ENCODE data around the gene DCAF8. TPM values are rescaled to one million over a fixed set of nuclear protein-coding genes. Genes with fewer than 3 reads are reported as not detected.

The DCAF8 gene
- total and polyA plus RNA-seq, 7 donors, result 28.2 to 184 (median 138) TPM

GRCh38 chr1:160219062-160219929 is 43.1 kb downstream of the DCAF8 start:
- 59 to 62% methylated on average over 4 of the region's 4 CpGs for WGBS, 2 donors
- TF ChIP-seq CTCF (IDR thresholded peaks at IDR 0.05) (peak; percentile 52 to 70 (median 59)), EP300 (IDR thresholded peaks at IDR 0.05) (no peak), POLR2A (IDR thresholded peaks at IDR 0.05) (no peak), POLR2AphosphoS5 (IDR thresholded peaks at IDR 0.05) (peak in 1 of 4 donors; percentile 20)
- Histone ChIP-seq H3K9me3 (no peaks in the 10 kb centered on the region), H3K27me3 (no peaks in the 10 kb centered on the region), H3K4me3 (no peak overlapping the region), H3K36me3 (peaks cover 37 to 79% (median 56%) of the 10 kb centered on the region in 4 donors), H3K4me1 (peaks cover 0 to 44% (median 40%) of the 10 kb centered on the region in 4 donors), H3K27ac (peak overlapping the region; percentile 73 to 84 (median 76))
- intact Hi-C loops (cut with DNase I), result loop anchor here (1.0 kb wide), 2 partner anchors 26 to 118 kb away; no protein-coding TSS in a partner anchor
- peak; percentile 81 for DNase-seq

DNA sequence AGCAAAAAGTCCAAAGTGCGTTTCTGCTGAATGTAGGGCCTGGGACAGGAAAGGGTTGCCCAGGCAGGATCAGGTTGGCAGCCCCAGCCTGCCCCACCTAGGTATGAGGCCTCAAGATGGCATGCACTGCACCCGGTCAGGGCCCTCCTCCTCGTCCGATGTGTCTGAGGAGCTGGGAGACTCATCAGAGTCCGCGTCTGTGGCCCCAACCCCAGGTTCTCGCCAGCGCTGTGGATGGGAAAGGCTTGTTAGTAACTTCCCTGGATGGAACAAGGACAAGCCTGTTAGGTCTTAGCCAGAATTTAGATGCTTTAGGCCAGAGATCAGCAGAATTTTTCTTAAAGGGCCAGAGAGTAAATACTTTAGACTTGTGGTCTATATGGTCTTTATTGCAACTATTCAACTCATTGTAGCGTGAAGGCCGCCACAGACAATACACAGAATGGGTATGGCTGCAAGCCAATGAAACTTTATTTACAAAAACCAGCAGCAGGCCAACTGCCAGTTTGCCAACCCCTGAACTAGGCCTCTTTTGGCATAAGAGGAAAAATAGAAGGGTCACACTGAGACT is 44.8 kb downstream of the DCAF8 start:
- TF ChIP-seq POLR2AphosphoS5 (IDR thresholded peaks at IDR 0.05), result no peak
- TF ChIP-seq CTCF (IDR thresholded peaks at IDR 0.05), result no peak
- no peak for TF ChIP-seq POLR2A (IDR thresholded peaks at IDR 0.05)
- no peak for TF ChIP-seq EP300 (IDR thresholded peaks at IDR 0.05)
- Histone ChIP-seq H3K27ac (peak overlapping the region; percentile 73 to 84 (median 76)), H3K4me1 (peaks cover 0 to 44% (median 40%) of the 10 kb centered on the region in 4 donors), H3K4me3 (no peak overlapping the region), H3K27me3 (no peaks in the 10 kb centered on the region), H3K9me3 (no peaks in the 10 kb centered on the region), H3K36me3 (peaks cover 45 to 79% (median 56%) of the 10 kb centered on the region in 4 donors)
- intact Hi-C loops (cut with DNase I), result no loop called here
- no peak for DNase-seq
- WGBS, 2 donors, result 25 to 70% methylated on average over 10 of the region's 10 CpGs

- no peak for DNase-seq
- H3K27me3 ChIP-seq, result no peaks in the 10 kb centered on the region
- peaks cover 0 to 44% (median 40%) of the 10 kb centered on the region in 4 donors for H3K4me1 ChIP-seq
- no peaks in the 10 kb centered on the region for H3K9me3 ChIP-seq
- intact Hi-C loops (cut with DNase I), result no loop called here
- H3K36me3 ChIP-seq, result peaks cover 49 to 79% (median 56%) of the 10 kb centered on the region in 4 donors
- H3K27ac ChIP-seq, result peak overlapping the region in 2 of 4 donors; percentile 77 to 84
- TF ChIP-seq POLR2A (IDR thresholded peaks at IDR 0.05), result no peak
- TF ChIP-seq EP300 (IDR thresholded peaks at IDR 0.05), result no peak
- no peak for TF ChIP-seq POLR2AphosphoS5 (IDR thresholded peaks at IDR 0.05)
- TF ChIP-seq CTCF (IDR thresholded peaks at IDR 0.05), result no peak
- no peak overlapping the region for H3K4me3 ChIP-seq
Observed at GRCh38 chr1:160216301-160216700, 46.0 kb downstream of the DCAF8 start.

- Histone ChIP-seq H3K36me3 (peaks cover 36 to 69% (median 50%) of the 10 kb centered on the region in 4 donors), H3K27me3 (no peaks in the 10 kb centered on the region), H3K4me1 (peaks cover 0 to 50% (median 47%) of the 10 kb centered on the region in 4 donors), H3K4me3 (no peak overlapping the region), H3K27ac (no peak overlapping the region), H3K9me3 (no peaks in the 10 kb centered on the region)
- TF ChIP-seq CTCF (IDR thresholded peaks at IDR 0.05) (no peak), EP300 (IDR thresholded peaks at IDR 0.05) (no peak), POLR2A (IDR thresholded peaks at IDR 0.05) (no peak), POLR2AphosphoS5 (IDR thresholded peaks at IDR 0.05) (no peak)
- no peak for DNase-seq
- intact Hi-C loops (cut with DNase I), result loop anchor here (5.0 kb wide), 1 partner anchor 38 kb away; no protein-coding TSS in a partner anchor
- 15 to 64% methylated on average over 3 of the region's 3 CpGs for WGBS, 2 donors
Observed at GRCh38 chr1:160214481-160215140, 47.7 kb downstream of the DCAF8 start.
